Ovary (tissue), 3 donors: ENCODE measurements around the gene MBD4.

Experiments
- EP300 ChIP-seq: sonication (generic); formaldehyde crosslinking; IDR thresholded peaks from one replicate; pipeline ENCODE4 v1.6.1; 2017; ENCODE audit warnings: antibody characterized with exemption
- POLR2A ChIP-seq: fragments of 450-650 bp; IDR thresholded peaks from one replicate; pipeline ENCODE4 v1.6.1; 2017; ENCODE audit warnings: antibody characterized with exemption, mild to moderate bottlenecking, moderate library complexity
- TF ChIP-seq, protein P1 (sequence below), 3 donors: fragments of 450-650 bp in 2 of 3; fragments of 200-600 bp in 1 of 3; IDR thresholded peaks; one replicate each; pipeline versions ENCODE4 v1.5.1 to v1.8.0; 2016 to 2022; ENCODE audit warnings: antibody characterized with exemption in 3 of 3, mild to moderate bottlenecking in 1 of 3
- donor health status: DM: no; HTN: no; CAD: no.

- TF ChIP-seq, protein P1, sequence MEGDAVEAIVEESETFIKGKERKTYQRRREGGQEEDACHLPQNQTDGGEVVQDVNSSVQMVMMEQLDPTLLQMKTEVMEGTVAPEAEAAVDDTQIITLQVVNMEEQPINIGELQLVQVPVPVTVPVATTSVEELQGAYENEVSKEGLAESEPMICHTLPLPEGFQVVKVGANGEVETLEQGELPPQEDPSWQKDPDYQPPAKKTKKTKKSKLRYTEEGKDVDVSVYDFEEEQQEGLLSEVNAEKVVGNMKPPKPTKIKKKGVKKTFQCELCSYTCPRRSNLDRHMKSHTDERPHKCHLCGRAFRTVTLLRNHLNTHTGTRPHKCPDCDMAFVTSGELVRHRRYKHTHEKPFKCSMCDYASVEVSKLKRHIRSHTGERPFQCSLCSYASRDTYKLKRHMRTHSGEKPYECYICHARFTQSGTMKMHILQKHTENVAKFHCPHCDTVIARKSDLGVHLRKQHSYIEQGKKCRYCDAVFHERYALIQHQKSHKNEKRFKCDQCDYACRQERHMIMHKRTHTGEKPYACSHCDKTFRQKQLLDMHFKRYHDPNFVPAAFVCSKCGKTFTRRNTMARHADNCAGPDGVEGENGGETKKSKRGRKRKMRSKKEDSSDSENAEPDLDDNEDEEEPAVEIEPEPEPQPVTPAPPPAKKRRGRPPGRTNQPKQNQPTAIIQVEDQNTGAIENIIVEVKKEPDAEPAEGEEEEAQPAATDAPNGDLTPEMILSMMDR (IDR thresholded peaks at IDR 0.05) = no peak
- no peak for TF ChIP-seq POLR2A
- TF ChIP-seq EP300 = no peak
These were observed 36.3 kb downstream of the MBD4 start for GRCh38 chr3:129403450-129403849.
